UCSD-AML1 (cell line): ENCODE measurements around the gene BOLA1.
"Not testable (repeated sequence)": the region's sequence is repeated elsewhere in the genome, so short reads cannot be mapped to it uniquely, and the experiment has no call there.

Experiments
- DNase-seq: peaks from one replicate; lab custom pipeline; 2025; ENCODE audit not compliant: unreplicated experiment; lab: John Stamatoyannopoulos, UW

Gene BOLA1

GRCh38 chr1:149928401-149928724 is 29.0 kb downstream of the BOLA1 start:
- no peak for DNase-seq

GRCh38 chr1:149929856-149930255 is 30.5 kb downstream of the BOLA1 start:
- DNase-seq, result no peak

GRCh38 chr1:149931212-149931790 is 31.9 kb downstream of the BOLA1 start:
- DNase-seq, result no peak

- DNase-seq, result no peak
Measured at GRCh38 chr1:149932474-149932873, 33.1 kb downstream of the BOLA1 start.

GRCh38 chr1:149933208-149933607 is 33.8 kb downstream of the BOLA1 start:
- no peak for DNase-seq

- no peak for DNase-seq
Measured at GRCh38 chr1:149934356-149934755, 35.0 kb downstream of the BOLA1 start.

DNA sequence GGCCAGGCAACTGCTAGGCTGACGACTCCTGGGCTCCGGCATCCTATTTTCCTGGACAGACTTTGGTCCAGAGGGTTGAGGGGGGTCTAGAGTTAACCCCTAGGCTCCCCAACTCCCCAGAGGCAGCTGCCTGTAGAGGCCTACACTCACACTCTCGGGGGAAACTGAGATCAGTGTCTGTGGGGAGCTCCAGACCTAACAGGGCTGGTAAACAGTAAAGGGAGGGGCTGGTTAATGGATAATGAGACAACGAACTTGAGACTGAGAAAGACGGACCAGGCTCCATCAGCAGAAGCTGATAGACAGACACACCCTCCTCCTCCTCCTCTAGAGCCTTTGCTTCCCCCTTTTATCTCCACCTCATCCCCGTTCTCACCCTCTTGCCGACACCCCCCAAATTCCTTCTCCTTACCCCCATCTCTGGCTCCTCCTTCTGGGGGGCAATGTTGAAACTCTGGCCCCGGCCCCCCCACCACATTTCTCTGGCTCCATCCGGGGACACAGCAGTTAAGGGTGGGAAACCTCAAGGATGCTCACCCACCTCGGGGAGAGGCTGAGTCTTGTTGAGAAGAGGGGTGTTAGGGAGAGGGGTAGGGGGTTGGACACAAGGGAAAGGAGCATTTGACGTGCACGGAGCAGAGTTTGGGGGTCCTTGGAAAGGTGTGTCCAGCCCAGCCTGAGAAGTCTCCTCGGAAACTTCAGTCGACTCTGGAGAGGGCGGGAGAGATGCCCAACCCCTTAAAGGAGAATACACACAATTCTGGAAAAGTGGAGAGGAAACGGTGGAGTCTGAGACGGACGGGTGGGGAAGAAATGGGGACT is 37.0 kb downstream of the BOLA1 start, which contains the start of gene MTMR11:
Gene MTMR11 (minus strand): TSS at position 710 of the 822 bp plus-strand sequence. CDS start 232 bp downstream, at position 478.
- no peak for DNase-seq

GRCh38 chr1:149936992-149937705 is 37.8 kb downstream of the BOLA1 start:
- no peak for DNase-seq

- DNase-seq, result no peak
Measured at GRCh38 chr1:149937759-149938158, 38.4 kb downstream of the BOLA1 start.

- not testable (repeated sequence) for DNase-seq
Measured at GRCh38 chr1:149938668-149939003, 39.3 kb downstream of the BOLA1 start.

GRCh38 chr1:149940427-149940826 is 41.1 kb downstream of the BOLA1 start:
- DNase-seq, result no peak

GRCh38 chr1:149942207-149942606 is 42.8 kb downstream of the BOLA1 start:
- DNase-seq, result peak; percentile 13

GRCh38 chr1:149942885-149943284 is 43.5 kb downstream of the BOLA1 start:
- DNase-seq, result no peak

- no peak for DNase-seq
Measured at GRCh38 chr1:149945206-149945605, 45.8 kb downstream of the BOLA1 start.

DNA sequence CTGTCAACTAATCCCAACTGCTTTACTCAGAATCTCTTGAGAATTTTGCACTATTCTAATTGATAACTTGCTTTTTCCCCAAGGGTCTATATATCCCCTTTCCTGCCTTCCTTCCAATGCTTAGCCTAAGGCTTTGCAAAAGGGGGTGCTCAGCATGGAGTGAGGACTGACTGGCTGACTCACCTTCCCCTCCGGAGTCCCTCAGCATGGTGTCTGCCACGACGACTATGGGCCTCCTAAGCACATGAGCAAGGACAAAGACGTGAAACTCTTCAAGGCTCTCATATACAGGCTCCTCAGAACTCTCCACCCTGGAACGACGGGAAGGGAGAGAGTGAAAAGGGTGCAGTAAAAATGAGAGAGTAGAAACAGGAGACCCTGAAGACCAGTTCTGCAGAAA is 50.5 kb downstream of the BOLA1 start:
- no peak for DNase-seq
